Measurements from ENCODE around the gene UBA6.

The UBA6 gene

DNA sequence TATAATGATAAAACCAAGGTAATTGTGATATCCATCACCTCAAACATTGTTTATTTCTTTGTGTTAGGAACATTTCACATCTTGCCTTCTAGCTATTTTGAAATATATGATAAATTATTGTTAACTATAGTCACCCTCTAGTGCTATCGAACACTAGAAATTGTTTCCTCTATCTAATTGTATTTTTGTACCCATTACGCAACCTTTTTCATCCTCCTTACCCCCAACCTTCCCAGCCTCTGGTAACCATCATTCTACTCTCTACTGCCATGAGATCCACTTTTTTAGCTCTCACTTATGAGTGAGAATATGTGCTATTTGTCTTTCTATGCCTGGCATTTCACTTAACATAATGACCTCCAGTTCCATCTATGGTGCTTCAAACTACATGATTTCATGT is 3.9 kb upstream of the UBA6 start:
- TF ChIP-seq JUND (IDR thresholded peaks at IDR 0.05; ENCODE audit: low read depth): no peak
- in situ Hi-C loops (cut with HindIII; ENCODE audit: low pct_unique_long_range_greater_than_20kb, low sequenced_read_pairs): no loop called here
- no peak for DNase-seq (ENCODE audit: low read depth in 1 of 2, low spot score in 1 of 2)

- no peak for TF ChIP-seq JUND (IDR thresholded peaks at IDR 0.05; ENCODE audit: low read depth)
- no peak for DNase-seq (ENCODE audit: low read depth in 1 of 2, low spot score in 1 of 2)
- in situ Hi-C loops (cut with HindIII; ENCODE audit: low pct_unique_long_range_greater_than_20kb, low sequenced_read_pairs): no loop called here
These were observed 1.2 kb upstream of the UBA6 start for GRCh38 chr4:67702166-67702565.

- no peak for DNase-seq (ENCODE audit: low read depth in 1 of 2, low spot score in 1 of 2)
- in situ Hi-C loops (cut with HindIII; ENCODE audit: low pct_unique_long_range_greater_than_20kb, low sequenced_read_pairs): no loop called here
- no peak for TF ChIP-seq JUND (IDR thresholded peaks at IDR 0.05; ENCODE audit: low read depth)
These were observed 529 bp upstream of the UBA6 start for GRCh38 chr4:67701517-67701850.

DNA sequence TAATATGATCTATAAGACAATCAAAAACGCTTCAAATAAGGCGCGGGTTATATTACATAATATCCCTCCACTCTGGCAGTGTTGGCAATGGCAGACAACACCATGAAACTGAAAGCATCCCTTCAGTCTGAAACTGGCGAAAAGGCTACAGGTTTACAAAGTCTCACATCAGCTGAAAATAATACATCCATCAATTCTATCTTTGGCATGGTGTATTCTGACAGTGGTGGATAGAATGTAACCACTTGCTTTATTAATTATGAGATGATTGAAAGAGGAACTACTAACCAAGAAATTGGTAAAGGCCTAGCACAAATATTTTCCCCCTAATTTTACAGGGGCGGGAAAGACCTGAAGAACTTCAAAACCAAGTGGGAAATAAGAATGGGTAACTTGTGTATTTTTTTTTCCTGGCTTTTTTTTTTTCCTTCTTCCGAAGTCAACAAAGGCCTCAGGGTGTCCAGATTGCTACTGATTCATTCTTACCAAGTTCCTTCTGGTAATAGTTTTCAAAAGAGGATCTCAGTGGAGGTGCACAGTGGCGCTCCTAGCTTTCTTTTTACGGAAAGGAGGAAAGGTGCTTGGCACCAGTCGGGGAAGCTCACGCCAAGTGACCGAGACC is 728 bp downstream of the UBA6 start:
- in situ Hi-C loops (cut with HindIII; ENCODE audit: low pct_unique_long_range_greater_than_20kb, low sequenced_read_pairs): no loop called here
- TF ChIP-seq JUND (IDR thresholded peaks at IDR 0.05; ENCODE audit: low read depth): no peak
- DNase-seq (ENCODE audit: low read depth in 1 of 2, low spot score in 1 of 2): no peak

DNA sequence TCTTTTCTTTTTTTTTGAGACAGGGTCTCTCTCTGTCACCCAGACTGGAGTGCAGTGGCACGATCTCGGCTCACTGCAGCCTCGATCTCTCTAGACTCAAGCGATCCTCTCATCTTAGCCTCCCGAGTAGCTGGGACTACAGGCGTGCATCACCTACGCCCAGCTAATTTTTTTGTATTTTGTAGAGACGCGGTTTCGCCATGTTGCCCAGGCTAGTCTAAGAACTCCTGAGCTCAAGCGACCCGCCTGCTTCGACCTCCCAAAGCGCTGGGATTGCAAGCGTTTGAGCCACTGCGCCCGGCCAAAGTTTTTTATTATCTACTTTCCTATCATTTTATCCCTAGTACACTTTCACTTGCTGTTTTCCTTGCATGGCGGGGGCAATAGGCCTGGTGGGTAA is 1.4 kb downstream of the UBA6 start:
- no peak for DNase-seq (ENCODE audit: low read depth in 1 of 2, low spot score in 1 of 2)
- in situ Hi-C loops (cut with HindIII; ENCODE audit: low pct_unique_long_range_greater_than_20kb, low sequenced_read_pairs): no loop called here
- no peak for TF ChIP-seq JUND (IDR thresholded peaks at IDR 0.05; ENCODE audit: low read depth)

DNA sequence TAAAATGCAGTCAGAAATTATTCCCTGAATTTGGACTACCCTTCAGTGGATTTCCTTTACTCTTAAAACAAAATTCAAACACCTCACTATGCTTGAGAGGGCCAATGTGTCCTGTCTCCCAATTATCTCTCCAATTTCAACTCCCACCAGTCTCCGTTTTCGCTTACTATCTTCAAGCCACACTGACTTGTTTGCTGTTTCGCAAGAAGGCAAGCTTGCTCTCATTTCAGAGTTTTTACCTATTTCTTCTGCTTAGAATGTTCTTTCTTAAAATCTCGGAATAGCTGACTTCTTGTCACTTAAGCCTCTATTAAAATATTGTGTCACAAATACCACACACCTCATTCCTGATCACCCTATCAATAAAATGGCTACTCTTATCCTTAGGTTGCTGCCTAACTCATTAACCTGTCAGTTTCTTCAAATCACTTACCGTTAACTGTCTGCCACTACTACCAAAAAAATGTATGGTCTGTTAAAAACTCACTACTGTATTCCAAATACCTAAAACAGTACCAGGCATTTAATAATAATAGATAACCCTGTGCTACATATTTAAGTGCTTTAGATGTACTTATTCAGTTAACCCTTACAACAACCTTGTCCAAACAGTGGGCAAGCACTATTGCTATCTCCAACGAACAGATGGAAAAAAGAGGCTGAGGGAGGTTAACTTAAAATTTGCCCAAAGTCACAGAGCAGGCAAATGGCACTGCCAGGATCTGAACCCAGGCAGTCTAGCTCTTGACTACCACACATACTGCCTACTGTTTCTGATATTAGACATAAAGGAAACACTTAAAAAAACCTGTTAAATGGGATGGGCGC is 2.9 kb downstream of the UBA6 start:
- in situ Hi-C loops (cut with HindIII; ENCODE audit: low pct_unique_long_range_greater_than_20kb, low sequenced_read_pairs): no loop called here
- TF ChIP-seq JUND (IDR thresholded peaks at IDR 0.05; ENCODE audit: low read depth): no peak
- DNase-seq (ENCODE audit: low read depth in 1 of 2, low spot score in 1 of 2): no peak

- TF ChIP-seq JUND (IDR thresholded peaks at IDR 0.05; ENCODE audit: low read depth): no peak
- DNase-seq (ENCODE audit: low read depth in 1 of 2, low spot score in 1 of 2): no peak
- in situ Hi-C loops (cut with HindIII; ENCODE audit: low pct_unique_long_range_greater_than_20kb, low sequenced_read_pairs): no loop called here
These were observed 4.9 kb downstream of the UBA6 start for GRCh38 chr4:67696061-67696460.

DNA sequence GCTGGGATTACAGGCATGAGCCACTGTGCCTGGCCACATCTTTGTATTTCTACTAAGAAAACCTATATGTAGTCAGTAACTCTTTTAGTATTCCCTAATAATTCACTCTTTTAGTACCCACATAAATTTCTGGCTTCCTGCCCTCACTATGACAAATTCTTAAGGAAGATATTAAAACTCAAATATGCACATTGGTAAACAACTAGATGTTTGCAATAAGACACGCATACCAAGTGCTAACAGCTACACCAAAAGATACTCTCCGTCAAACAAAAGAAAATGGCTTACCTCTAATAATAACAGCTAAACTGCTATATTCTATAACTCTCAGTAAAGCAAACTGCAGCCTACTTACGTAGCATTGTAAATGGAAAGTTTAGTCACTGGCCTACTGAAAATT is 6.3 kb downstream of the UBA6 start:
- TF ChIP-seq JUND (IDR thresholded peaks at IDR 0.05; ENCODE audit: low read depth): no peak
- in situ Hi-C loops (cut with HindIII; ENCODE audit: low pct_unique_long_range_greater_than_20kb, low sequenced_read_pairs): no loop called here
- DNase-seq (ENCODE audit: low read depth in 1 of 2, low spot score in 1 of 2): no peak

DNA sequence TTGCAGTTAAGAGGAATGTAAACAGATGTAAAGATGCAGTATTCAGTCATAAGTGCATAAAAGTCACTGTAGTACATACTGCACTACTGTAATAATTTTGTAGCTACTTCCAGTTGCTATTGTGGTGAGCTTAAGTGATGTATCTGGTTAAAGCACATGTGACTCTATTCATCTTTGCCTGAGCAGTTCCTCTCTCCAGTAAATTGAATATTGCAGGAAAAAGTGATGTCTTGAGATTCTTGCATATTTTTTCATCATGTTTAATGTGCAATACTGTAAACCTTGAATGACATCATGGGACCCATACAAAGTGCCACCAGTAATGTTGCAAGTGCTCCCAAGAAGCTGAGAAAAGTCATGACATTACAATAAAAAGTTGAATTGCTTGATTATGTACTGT is 9.6 kb downstream of the UBA6 start:
- DNase-seq (ENCODE audit: low read depth in 1 of 2, low spot score in 1 of 2): no peak
- no peak for TF ChIP-seq JUND (IDR thresholded peaks at IDR 0.05; ENCODE audit: low read depth)
- in situ Hi-C loops (cut with HindIII; ENCODE audit: low pct_unique_long_range_greater_than_20kb, low sequenced_read_pairs): no loop called here

DNA sequence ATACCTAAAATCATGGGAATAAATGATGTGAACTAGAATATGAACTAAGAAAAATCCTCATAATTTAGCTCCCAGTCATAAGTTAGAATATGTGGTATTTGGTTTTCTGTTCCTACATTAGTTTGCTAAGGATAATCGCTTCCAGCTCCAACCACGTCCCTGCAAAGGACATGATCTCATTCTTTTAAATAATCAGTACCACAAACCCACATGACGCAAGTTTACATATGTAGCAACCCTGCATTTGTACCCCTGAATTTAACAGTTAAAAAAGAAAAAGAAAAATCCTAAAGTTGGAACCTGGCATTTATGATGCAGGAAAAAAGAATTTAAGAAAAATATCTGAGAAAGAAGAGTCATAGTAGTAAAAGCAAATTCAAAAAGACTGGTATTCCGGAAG is 13.3 kb downstream of the UBA6 start:
- in situ Hi-C loops (cut with HindIII; ENCODE audit: low pct_unique_long_range_greater_than_20kb, low sequenced_read_pairs): no loop called here
- DNase-seq (ENCODE audit: low read depth in 1 of 2, low spot score in 1 of 2): no peak

DNA sequence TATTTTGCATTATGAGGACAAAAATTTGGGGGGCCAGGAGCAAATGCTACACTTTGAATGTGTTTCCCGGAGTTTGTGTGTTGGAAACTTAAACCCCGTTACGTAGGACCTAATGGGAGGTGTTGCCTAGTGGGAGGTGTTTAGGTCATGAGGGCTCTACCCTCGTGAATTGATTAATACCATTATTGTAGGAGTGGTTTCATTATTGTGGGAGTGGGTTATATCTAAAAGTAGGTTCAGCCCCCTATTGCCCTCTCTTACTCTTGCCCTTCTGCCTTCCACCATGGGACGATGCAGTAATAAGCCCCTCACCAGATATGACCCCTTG is 15.5 kb downstream of the UBA6 start:
- TF ChIP-seq JUND (IDR thresholded peaks at IDR 0.05; ENCODE audit: low read depth): no peak
- DNase-seq (ENCODE audit: low read depth in 1 of 2, low spot score in 1 of 2): no peak
- in situ Hi-C loops (cut with HindIII; ENCODE audit: low pct_unique_long_range_greater_than_20kb, low sequenced_read_pairs): no loop called here

More for the DNA sequence above, 13.3 kb downstream of the UBA6 start:
- no peak for TF ChIP-seq JUND (IDR thresholded peaks at IDR 0.05; ENCODE audit: low read depth)

GRCh38 chr4:67684839-67685531 is 16.0 kb downstream of the UBA6 start:
- in situ Hi-C loops (cut with HindIII; ENCODE audit: low pct_unique_long_range_greater_than_20kb, low sequenced_read_pairs): no loop called here
- DNase-seq (ENCODE audit: low read depth in 1 of 2, low spot score in 1 of 2): no peak
- TF ChIP-seq JUND (IDR thresholded peaks at IDR 0.05; ENCODE audit: low read depth): no peak

GRCh38 chr4:67682266-67682665 is 18.7 kb downstream of the UBA6 start:
- no peak for TF ChIP-seq JUND (IDR thresholded peaks at IDR 0.05; ENCODE audit: low read depth)
- in situ Hi-C loops (cut with HindIII; ENCODE audit: low pct_unique_long_range_greater_than_20kb, low sequenced_read_pairs): no loop called here
- no peak for DNase-seq (ENCODE audit: low read depth in 1 of 2, low spot score in 1 of 2)
